GM21737 (cell line): ENCODE data around the gene PHF3.

Experiments used
- ATAC-seq: cut with Tn5 transposase; IDR thresholded peaks from one replicate; pipeline ENCODE4 v1.9.1; 2021; ENCODE audit warnings: mild to moderate bottlenecking, moderate library complexity; ENCODE audit not compliant: unreplicated experiment

PHF3 gene

DNA sequence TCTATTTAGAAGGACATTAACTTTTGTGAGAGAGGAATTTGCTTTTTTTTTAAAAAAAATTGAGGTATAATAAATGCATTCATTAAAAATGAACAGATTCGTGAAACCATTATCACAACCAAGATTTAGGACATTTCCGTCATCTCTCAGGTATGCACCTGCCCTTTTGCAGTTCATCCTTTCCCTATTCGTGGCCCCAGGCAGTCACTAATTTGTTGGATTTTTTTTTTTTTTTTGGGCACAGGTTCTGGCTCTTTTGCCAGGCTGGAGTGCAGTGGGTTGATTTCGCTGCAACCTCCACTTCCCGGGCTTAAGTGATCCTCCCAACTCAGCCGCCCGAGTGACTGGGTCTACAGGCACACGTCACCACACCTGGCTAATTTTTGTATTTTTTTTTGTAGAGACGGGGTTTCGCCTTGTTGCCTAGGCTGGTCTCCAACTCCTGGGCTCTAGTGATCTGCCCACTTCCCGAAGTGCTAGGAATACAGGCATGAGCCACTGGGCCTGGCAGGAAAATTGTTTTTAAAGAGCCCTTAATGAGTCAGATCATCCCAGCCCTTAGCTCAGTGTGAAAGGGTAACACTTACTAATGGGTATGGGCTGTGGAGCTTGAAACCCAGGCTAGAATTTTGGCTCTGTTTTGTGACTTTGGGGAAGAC is 9.2 kb downstream of the PHF3 start:
- no peak for ATAC-seq

DNA sequence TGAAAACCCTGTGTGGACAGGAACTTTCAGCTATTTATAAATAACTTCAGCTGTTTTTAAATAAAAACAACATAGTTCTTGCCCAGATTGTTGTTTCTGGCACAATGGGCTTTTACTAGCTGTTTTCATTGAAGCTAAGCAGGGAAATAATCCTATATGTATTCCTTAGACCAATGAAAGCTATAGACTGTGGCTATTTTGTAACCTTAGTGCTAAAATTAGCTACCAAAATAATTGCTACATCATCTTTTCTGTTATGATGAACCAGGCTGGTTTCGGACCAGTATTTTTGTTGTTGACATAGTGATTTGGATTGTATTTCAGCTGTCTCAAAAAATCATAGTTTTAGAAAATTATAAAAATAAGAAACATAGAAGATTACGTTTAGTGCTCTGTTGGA is 13.7 kb downstream of the PHF3 start:
- no peak for ATAC-seq

- no peak for ATAC-seq
These were observed 14.3 kb downstream of the PHF3 start for GRCh38 chr6:63649847-63650265.

DNA sequence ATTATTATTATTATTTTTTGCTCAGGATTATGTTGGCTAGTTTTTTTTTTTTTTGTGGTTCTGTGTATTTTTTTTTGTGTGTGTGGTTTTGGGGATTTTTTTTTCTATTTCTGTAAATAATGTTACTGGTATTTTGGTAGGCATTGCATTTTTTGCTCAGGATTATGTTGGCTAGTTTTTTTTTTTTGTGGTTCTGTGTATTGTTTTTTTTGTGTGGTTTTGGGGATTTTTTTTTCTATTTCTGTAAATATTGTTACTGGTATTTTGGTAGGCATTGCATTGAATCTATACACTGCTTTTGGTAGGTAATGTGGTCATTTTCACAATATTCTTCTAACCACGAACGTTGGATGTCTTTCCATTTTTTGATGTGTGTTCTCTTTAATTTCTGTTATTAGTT is 17.4 kb downstream of the PHF3 start:
- no peak for ATAC-seq

- no peak for ATAC-seq
These were observed 25.2 kb downstream of the PHF3 start for GRCh38 chr6:63660757-63661156.

DNA sequence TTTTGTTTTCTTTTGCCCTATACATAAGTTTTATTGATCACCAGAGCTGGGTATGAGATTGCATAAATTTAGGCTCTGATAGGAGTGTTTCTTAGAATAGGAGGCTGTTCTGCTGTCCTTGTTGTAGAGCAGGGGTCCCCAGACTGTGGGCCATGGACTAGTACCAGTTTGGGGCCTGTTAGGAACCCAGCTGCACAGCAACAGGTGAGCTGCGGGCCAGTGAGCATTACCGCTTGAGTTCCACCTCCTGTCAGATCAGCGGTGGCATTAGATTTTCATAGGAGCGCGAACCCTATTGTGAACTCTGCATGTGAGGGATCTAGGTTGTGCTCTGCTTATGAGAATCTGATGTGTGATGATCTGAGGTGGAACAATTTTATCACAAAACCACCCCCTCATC is 26.2 kb downstream of the PHF3 start:
- no peak for ATAC-seq

- ATAC-seq = no peak
These were observed 27.7 kb downstream of the PHF3 start for GRCh38 chr6:63663147-63663955.

GRCh38 chr6:63663956-63664281 is 28.3 kb downstream of the PHF3 start:
- no peak for ATAC-seq

DNA sequence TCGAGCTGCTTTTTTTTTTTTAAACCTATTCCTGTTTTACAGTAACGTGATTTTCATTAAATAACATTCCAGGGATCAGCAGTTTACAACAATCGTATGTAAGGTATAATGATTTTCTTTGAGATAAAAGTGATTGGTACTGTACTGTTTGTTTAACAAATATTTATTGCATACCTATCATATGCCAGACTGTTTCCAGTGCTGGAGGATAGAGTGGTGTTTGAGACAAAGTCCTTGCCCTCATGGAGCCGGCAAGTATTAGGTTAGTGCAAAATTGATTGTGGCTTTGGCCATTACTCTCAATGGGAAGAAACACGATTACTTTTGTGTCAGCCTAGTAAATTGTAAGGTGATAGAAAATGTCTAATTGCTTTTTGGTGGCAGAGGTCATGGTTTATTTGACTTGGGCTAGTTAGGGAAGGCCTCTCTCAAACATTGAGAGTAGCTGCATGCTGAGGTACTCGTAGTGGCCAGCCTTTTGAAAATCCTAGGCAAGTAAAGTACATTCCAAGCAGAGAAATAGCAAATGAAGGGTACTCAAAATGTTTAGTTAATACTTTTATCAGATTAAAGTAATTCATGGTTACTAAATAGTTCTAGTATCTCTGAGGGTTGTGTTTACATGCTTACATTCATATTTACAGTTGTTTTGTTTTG is 35.6 kb downstream of the PHF3 start:
- ATAC-seq = no peak

GRCh38 chr6:63672582-63673129 is 37.1 kb downstream of the PHF3 start:
- no peak for ATAC-seq

DNA sequence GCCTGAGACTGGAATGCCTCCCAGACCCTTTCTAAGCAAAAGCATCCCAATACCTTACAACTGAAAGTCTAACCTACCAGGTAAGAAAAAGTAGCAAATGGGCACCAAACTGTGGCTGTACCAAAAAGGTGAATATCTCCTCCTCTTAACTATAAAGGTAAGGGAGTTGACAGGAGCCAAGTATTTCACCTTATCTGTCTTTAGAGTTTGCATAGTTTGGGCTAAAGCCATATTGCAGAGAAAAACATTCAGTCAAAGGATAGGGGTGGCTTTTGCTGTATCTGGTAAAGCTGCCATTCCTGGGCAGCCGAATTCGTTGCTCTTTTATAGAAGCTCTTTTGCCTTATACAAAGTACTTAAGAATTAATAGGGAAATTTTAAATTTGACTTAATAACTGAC is 38.1 kb downstream of the PHF3 start:
- no peak for ATAC-seq

GRCh38 chr6:63674635-63675034 is 39.0 kb downstream of the PHF3 start:
- ATAC-seq = no peak

DNA sequence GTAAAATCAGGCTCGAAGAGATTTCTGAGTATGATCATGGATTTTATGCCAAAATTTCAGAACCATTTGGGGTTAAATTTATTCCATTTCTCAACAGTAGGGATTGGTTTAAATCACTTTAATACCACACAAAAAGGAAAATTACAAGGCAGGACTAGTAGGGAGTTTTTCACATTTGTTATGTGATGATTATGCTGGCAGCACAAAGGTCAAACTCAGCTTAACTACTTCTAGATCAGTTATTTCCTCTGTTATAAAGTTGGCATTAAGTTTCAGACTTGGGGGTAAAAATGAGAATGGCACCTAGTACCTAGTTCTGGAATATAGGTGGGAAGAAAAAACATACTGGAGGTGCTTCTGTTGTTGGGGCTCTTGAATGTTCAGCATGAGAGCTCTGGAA is 39.5 kb downstream of the PHF3 start:
- no peak for ATAC-seq

DNA sequence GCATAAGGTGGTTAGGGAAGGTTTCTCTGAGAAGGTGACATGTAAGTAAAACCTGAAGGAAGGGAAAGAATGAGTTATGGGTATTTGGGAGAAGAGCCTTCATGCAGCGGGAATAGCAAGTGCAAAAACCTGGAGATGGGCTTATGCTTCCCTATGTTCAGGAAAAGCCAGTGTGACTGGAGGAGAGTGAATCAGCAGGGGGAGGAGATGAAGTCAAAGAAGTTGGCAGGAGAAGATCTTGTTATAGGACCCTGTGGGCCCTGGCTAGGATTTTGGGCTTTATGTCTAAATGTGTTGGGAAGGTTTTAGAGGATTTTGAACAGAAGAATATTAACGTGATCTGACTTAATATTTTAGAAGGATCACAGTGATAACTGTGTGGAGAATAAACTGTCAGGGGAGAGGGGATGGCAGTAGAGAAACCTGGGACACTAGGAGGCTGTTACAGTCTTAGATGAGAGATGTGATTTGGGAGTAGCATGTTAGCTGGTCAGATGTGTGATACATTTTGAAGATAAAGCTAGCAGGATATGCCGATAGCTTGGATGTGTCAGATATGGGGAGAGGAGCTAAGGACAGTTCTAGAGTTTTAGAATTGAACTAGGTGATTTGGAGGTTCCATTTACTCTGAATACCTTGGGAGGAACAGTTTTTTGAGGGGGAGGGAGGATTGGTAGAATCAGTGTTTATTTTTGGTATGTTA is 41.0 kb downstream of the PHF3 start:
- no peak for ATAC-seq

DNA sequence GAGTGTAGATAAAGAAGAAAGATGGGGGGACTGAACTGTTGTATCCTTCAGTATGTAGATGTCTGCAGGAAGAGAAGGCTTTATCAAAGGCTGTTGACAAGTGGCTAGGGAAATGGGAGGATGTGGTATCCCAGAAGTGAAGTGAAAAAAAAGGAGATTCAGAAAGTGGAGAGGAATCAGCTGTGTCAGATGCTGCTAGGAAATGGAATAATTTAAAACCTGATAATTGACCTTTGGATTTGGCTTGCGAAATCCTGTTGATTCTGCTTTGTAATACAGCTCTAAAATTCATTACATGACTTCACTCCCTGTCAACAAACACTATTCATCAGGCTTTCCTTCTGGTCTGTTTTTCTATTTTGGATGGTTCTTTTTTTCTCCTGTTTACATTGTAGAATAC is 41.7 kb downstream of the PHF3 start:
- ATAC-seq = no peak

DNA sequence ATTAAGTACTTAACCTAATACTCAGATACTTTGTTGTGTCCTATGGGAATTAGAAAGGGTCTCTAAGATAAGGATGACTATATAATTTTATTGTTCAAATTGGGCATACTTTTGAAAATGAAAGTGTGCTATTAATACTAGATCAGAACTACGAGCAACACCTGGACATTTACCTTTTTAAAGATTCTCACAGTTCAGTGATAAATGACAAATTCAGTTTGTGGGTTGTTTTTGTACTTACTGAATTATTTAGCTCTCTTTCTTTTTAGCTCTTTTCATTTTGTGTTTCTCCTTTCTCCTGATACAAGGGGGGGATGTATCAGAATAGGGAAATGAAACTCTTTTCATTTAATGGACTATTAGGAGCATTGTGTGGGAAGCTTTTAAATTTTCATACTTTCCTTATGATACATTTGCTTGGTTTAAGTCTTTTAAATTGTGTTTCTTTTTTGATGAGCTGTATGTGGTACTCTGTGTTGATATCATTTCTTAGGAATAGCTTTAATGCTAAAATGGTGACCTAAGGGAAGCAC is 47.5 kb downstream of the PHF3 start:
- ATAC-seq = no peak

DNA sequence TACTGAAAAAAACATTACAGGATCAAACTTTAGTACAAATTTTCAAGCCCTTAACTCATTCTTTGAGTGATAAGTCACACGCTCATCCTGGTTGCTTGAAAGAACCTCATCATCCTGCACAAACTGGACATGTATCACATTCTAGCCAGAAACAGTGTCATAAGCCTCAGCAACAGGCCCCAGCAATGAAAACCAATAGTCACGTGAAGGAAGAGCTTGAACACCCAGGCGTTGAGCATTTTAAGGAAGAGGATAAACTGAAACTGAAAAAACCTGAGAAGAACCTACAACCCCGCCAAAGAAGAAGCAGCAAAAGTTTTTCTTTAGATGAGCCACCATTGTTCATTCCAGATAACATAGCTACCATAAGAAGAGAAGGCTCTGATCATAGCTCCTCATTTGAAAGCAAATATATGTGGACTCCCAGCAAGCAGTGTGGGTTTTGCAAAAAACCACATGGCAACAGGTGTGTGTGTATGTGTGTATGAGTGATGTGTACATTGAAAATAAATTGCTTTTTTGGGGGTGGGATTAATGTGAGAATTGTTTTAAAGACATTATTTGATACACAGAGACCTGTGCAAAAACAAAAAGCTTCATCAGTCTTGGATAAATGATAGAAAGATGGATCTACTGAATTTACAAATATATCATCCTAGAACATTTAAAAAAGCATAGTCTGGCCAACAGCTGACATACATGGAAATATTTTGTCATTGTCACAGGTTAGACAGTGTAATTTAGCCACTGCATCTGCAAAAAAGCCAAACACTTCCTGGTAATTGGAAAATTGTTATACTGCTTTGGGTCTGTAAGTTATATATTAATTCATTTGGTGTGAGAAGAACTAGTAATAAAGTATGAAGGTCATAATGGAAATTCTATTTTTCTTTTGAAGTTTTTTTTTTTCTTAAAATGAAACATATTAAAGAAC is 50.1 kb downstream of the PHF3 start:
- peak; percentile 76 for ATAC-seq

- ATAC-seq = no peak
These were observed 53.8 kb downstream of the PHF3 start for GRCh38 chr6:63689421-63689820.

- no peak for ATAC-seq
These were observed 54.6 kb downstream of the PHF3 start for GRCh38 chr6:63690221-63690620.

- no peak for ATAC-seq
These were observed 70.1 kb downstream of the PHF3 start for GRCh38 chr6:63705707-63706106.
